Stimulated activated CD4-positive, alpha-beta T cell treated with anti-CD3 and anti-CD28 coated beads, TNF-alpha, amount 100 ng/mL, for 4 hours (primary cell): ENCODE results near the gene CERS6.

Experiments used
- DNase-seq, 3 experiments: peaks; one replicate each; pipeline ENCODE4 v3.0.0-alpha.2; 2020; ENCODE audit warnings: low read depth in 3 of 3

The CERS6 gene

GRCh38 chr2:168568476-168569267 lies 112.6 kb downstream of the CERS6 start:
- no peak for DNase-seq

GRCh38 chr2:168571061-168571460 lies 115.0 kb downstream of the CERS6 start:
- DNase-seq, result no peak

GRCh38 chr2:168573128-168573903 lies 117.2 kb downstream of the CERS6 start:
- DNase-seq, result no peak

- DNase-seq, result no peak
These were observed 119.0 kb downstream of the CERS6 start for GRCh38 chr2:168574856-168575630.

GRCh38 chr2:168577885-168578284 lies 121.8 kb downstream of the CERS6 start:
- no peak for DNase-seq

- DNase-seq, result no peak
These were observed 127.1 kb downstream of the CERS6 start for GRCh38 chr2:168583064-168583709.

GRCh38 chr2:168583710-168584521 lies 127.8 kb downstream of the CERS6 start:
- no peak for DNase-seq

GRCh38 chr2:168584911-168585310 lies 128.8 kb downstream of the CERS6 start:
- DNase-seq, result no peak

GRCh38 chr2:168585700-168586099 lies 129.6 kb downstream of the CERS6 start:
- no peak for DNase-seq

GRCh38 chr2:168587307-168587706 lies 131.2 kb downstream of the CERS6 start:
- DNase-seq, result no peak

GRCh38 chr2:168589236-168590211 lies 133.5 kb downstream of the CERS6 start:
- DNase-seq, result no peak

GRCh38 chr2:168592181-168592831 lies 136.2 kb downstream of the CERS6 start:
- DNase-seq, result no peak

GRCh38 chr2:168593713-168594112 lies 137.6 kb downstream of the CERS6 start:
- no peak for DNase-seq

GRCh38 chr2:168594778-168595177 lies 138.7 kb downstream of the CERS6 start:
- DNase-seq, result no peak

GRCh38 chr2:168596881-168597655 lies 141.0 kb downstream of the CERS6 start:
- DNase-seq, result no peak

- DNase-seq, result no peak
These were observed 143.7 kb downstream of the CERS6 start for GRCh38 chr2:168599738-168600137.

GRCh38 chr2:168600949-168601348 lies 144.9 kb downstream of the CERS6 start:
- DNase-seq, result no peak

GRCh38 chr2:168601741-168602140 lies 145.7 kb downstream of the CERS6 start:
- no peak for DNase-seq
